Measurements from ENCODE around the gene DEAF1. TPM values are rescaled to one million over a fixed set of nuclear protein-coding genes. Genes with fewer than 3 reads are reported as not detected.

The DEAF1 gene
- total and polyA plus RNA-seq, 3 experiments from 2014 or later, result 36.3 to 54.6 (median 52.1) TPM

DNA sequence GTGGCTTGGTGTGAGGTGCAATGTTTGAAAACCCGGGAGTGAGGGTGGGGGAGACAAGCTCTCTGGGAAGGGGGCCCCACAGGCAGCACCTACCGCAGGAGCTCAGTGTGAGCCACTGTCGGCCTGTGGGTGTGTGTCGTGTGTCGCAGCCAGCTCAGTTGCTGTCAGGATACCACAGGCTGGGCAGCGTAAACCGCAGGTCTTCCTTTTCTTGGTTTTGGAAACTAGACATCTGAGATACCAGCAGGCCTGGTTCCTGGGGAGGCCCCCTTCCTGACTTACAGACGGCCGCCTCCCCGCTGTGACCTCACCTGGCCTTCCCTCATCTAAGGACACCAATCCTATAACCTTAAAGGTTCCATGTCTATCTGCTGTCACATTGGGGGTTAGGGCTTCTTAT, 98.6 kb downstream of the DEAF1 start:
- Histone ChIP-seq H3K4me1 (ENCODE audit: insufficient read depth, low read length) (no peaks in the 10 kb centered on the region), H3K9me3 (ENCODE audit: low read length) (no peaks in the 10 kb centered on the region), H3K27ac (ENCODE audit: low read depth, low read length) (no peak overlapping the region), H3K27me3 (ENCODE audit: insufficient read depth, low read length, poor library complexity, severe bottlenecking) (no peaks in the 10 kb centered on the region), H3K36me3 (ENCODE audit: insufficient read depth, low read length) (peaks cover 32% of the 10 kb centered on the region), H3K4me3 (ENCODE audit: low read length) (no peak overlapping the region)
- Mint-ChIP-seq H3K36me3 (peaks cover 0 to 79% (median 18%) of the 10 kb centered on the region in 3 donors), H3K27ac (peak overlapping the region in 6 of 8 donors; percentile 34 to 80 (median 54)), H3K27me3 (no peaks in the 10 kb centered on the region), H3K9me3 (no peaks in the 10 kb centered on the region), H3K4me3 (peak overlapping the region in 1 of 7 donors; percentile 59), H3K4me1 (peaks cover 8 to 20% (median 9%) of the 10 kb centered on the region in 3 donors)
- no peak for DNase-seq
- ChIA-PET POLR2A (no interaction called here), CTCF (no interaction called here)

DNA sequence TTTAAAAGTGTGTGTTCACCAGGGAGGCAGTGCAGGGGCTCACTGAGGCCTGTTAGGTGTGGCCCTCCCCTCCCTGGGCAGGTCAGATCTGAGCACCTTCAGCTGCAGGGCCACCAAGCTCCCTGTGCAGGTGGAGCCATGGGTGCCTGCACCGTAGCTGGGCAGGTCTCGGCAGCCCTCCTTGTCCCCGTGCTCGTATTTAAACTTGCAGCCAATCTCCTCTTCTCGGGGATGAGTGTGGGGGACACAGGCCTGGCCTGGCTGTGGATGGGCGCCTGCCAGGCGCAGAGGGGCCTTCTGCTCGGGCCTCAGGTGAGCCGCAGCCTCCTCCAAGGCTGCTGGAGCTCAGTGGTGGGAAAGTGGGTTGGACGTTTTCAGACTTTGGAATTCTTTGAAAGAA, 99.6 kb downstream of the DEAF1 start:
- H3K9me3 ChIP-seq (ENCODE audit: low read length), result no peaks in the 10 kb centered on the region
- ChIA-PET POLR2A (no interaction called here), CTCF (no interaction called here)
- Mint-ChIP-seq H3K27me3 (no peaks in the 10 kb centered on the region), H3K27ac (no peak overlapping the region), H3K4me1 (peaks cover 8 to 20% (median 9%) of the 10 kb centered on the region in 3 donors), H3K36me3 (peaks cover 0 to 86% (median 17%) of the 10 kb centered on the region in 3 donors), H3K9me3 (no peaks in the 10 kb centered on the region), H3K4me3 (no peak overlapping the region)
- H3K36me3 ChIP-seq (ENCODE audit: insufficient read depth, low read length), result peaks cover 34% of the 10 kb centered on the region
- DNase-seq, result no peak
- H3K27me3 ChIP-seq (ENCODE audit: insufficient read depth, low read length, poor library complexity, severe bottlenecking), result no peaks in the 10 kb centered on the region
- H3K4me3 ChIP-seq (ENCODE audit: low read length), result no peak overlapping the region
- H3K27ac ChIP-seq (ENCODE audit: low read depth, low read length), result no peak overlapping the region
- H3K4me1 ChIP-seq (ENCODE audit: insufficient read depth, low read length), result no peaks in the 10 kb centered on the region

Other genes starting within 250 kb of the DEAF1 start
- gene PTDSS2, start 244.9 kb downstream of the DEAF1 start, total RNA-seq, result 10 to 100 TPM; 26.2 to 28.4 TPM
- gene PTDSS2, start 244.9 kb downstream of the DEAF1 start, polyA plus RNA-seq, result 11.5 TPM
- gene RNH1, start 188.0 kb downstream of the DEAF1 start, total RNA-seq, result 100 to 1,000 TPM; 118 to 125 TPM
- gene RNH1, start 188.0 kb downstream of the DEAF1 start, polyA plus RNA-seq, result 183 TPM
- gene HRAS, start 159.6 kb downstream of the DEAF1 start, total RNA-seq, result 10 to 100 TPM; 86.9 to 91.5 TPM
- gene HRAS, start 159.6 kb downstream of the DEAF1 start, polyA plus RNA-seq, result 22.5 TPM
- gene LRRC56, start 157.7 kb downstream of the DEAF1 start, total RNA-seq, result 1 to 10 TPM; 1.8 to 2.1 TPM
- 0.81 TPM for gene LRRC56, start 157.7 kb downstream of the DEAF1 start, polyA plus RNA-seq
- 1 to 10 TPM; 1.2 to 2.4 TPM for gene LMNTD2, start 134.5 kb downstream of the DEAF1 start, total RNA-seq
- 1.1 TPM for gene LMNTD2, start 134.5 kb downstream of the DEAF1 start, polyA plus RNA-seq
- gene RASSF7, start 134.3 kb downstream of the DEAF1 start, total RNA-seq, result 10 to 100 TPM; 20.4 to 20.7 TPM
- 39.7 TPM for gene RASSF7, start 134.3 kb downstream of the DEAF1 start, polyA plus RNA-seq
- 10 to 100 TPM; 47.3 to 49.8 TPM for gene PHRF1, start 118.8 kb downstream of the DEAF1 start, total RNA-seq
- 17.7 TPM for gene PHRF1, start 118.8 kb downstream of the DEAF1 start, polyA plus RNA-seq
- 10 to 100 TPM; 16.4 to 18.0 TPM for gene IRF7, start 79.3 kb downstream of the DEAF1 start, total RNA-seq
- gene IRF7, start 79.3 kb downstream of the DEAF1 start, polyA plus RNA-seq, result 38.6 TPM
- not detected for gene CDHR5, start 70.3 kb downstream of the DEAF1 start, total RNA-seq
- gene CDHR5, start 70.3 kb downstream of the DEAF1 start, polyA plus RNA-seq, result not detected
- not detected for gene SCT, start 68.0 kb downstream of the DEAF1 start, total RNA-seq
- gene SCT, start 68.0 kb downstream of the DEAF1 start, polyA plus RNA-seq, result not detected
- under 1 TPM; 0.22 to 0.31 TPM for gene DRD4, start 58.0 kb downstream of the DEAF1 start, total RNA-seq
- gene DRD4, start 58.0 kb downstream of the DEAF1 start, polyA plus RNA-seq, result not detected
- 10 to 100 TPM; 10.3 to 13.4 TPM for gene TMEM80, start 594 bp upstream of the DEAF1 start, total RNA-seq
- 27.8 TPM for gene TMEM80, start 594 bp upstream of the DEAF1 start, polyA plus RNA-seq
- gene EPS8L2, start 11.0 kb upstream of the DEAF1 start, total RNA-seq, result 1 to 10 TPM; 7.0 to 7.8 TPM
- 22.9 TPM for gene EPS8L2, start 11.0 kb upstream of the DEAF1 start, polyA plus RNA-seq
- gene TALDO1, start 52.2 kb upstream of the DEAF1 start, total RNA-seq, result 100 to 1,000 TPM; 245 to 246 TPM
- 184 TPM for gene TALDO1, start 52.2 kb upstream of the DEAF1 start, polyA plus RNA-seq
- 10 to 100 TPM; 53.0 to 56.3 TPM for gene GATD1, start 82.3 kb upstream of the DEAF1 start, total RNA-seq
- gene GATD1, start 82.3 kb upstream of the DEAF1 start, polyA plus RNA-seq, result 12.9 TPM
- 1 to 10 TPM; 2.1 to 2.6 TPM for gene CEND1, start 94.9 kb upstream of the DEAF1 start, total RNA-seq
- 0.13 TPM for gene CEND1, start 94.9 kb upstream of the DEAF1 start, polyA plus RNA-seq
- 10 to 100 TPM; 73.6 to 77.0 TPM for gene SLC25A22, start 103.1 kb upstream of the DEAF1 start, total RNA-seq
- 14.1 TPM for gene SLC25A22, start 103.1 kb upstream of the DEAF1 start, polyA plus RNA-seq
- gene PIDD1, start 110.0 kb upstream of the DEAF1 start, total RNA-seq, result 10 to 100 TPM; 30.5 to 34.5 TPM
- gene PIDD1, start 110.0 kb upstream of the DEAF1 start, polyA plus RNA-seq, result 4.6 TPM
- 1,000 to 10,000 TPM; 2,769 to 2,922 TPM for gene RPLP2, start 114.7 kb upstream of the DEAF1 start, total RNA-seq
- 3,158 TPM for gene RPLP2, start 114.7 kb upstream of the DEAF1 start, polyA plus RNA-seq
- 10 to 100 TPM; 49.8 to 53.0 TPM for gene PNPLA2, start 123.7 kb upstream of the DEAF1 start, total RNA-seq
- 41.5 TPM for gene PNPLA2, start 123.7 kb upstream of the DEAF1 start, polyA plus RNA-seq
- 1 to 10 TPM; 2.4 to 3.6 TPM for gene CRACR2B, start 132.7 kb upstream of the DEAF1 start, total RNA-seq
- not detected for gene CRACR2B, start 132.7 kb upstream of the DEAF1 start, polyA plus RNA-seq
- gene CD151, start 137.7 kb upstream of the DEAF1 start, total RNA-seq, result 10 to 100 TPM; 61.2 to 65.5 TPM
- gene CD151, start 137.7 kb upstream of the DEAF1 start, polyA plus RNA-seq, result 19.6 TPM
- gene POLR2L, start 147.3 kb upstream of the DEAF1 start, total RNA-seq, result 100 to 1,000 TPM; 178 to 182 TPM
- 114 TPM for gene POLR2L, start 147.3 kb upstream of the DEAF1 start, polyA plus RNA-seq
- gene TSPAN4, start 147.6 kb upstream of the DEAF1 start, total RNA-seq, result 1 to 10 TPM; 8.8 to 9.4 TPM
- gene TSPAN4, start 147.6 kb upstream of the DEAF1 start, polyA plus RNA-seq, result 4.4 TPM
- gene CHID1, start 215.6 kb upstream of the DEAF1 start, total RNA-seq, result 10 to 100 TPM; 87.2 to 94.1 TPM
- 57.1 TPM for gene CHID1, start 215.6 kb upstream of the DEAF1 start, polyA plus RNA-seq
- gene AP2A2, start 230.6 kb upstream of the DEAF1 start, total RNA-seq, result 10 to 100 TPM; 38.8 to 42.8 TPM
- 13.9 TPM for gene AP2A2, start 230.6 kb upstream of the DEAF1 start, polyA plus RNA-seq